A549 (cell line): ENCODE measurements around the gene ATG4B. TPM values are rescaled to one million over a fixed set of nuclear protein-coding genes. Genes with fewer than 3 reads are reported as not detected.

Experiments used
- ATAC-seq, 2 experiments: fragments of 200-7000 bp in 1 of 2; fragments of >200 bp in 1 of 2; cut with Nextera tagmentation in 1 of 2; cut with Tn5 transposase in 1 of 2; 3 replicates each; pipeline versions ENCODE4 v1.8.0 to v1.9.1; 2018 to 2020; ENCODE audit warnings: mild to moderate bottlenecking in 1 of 2, moderate library complexity in 1 of 2
- CTCF ChIA-PET: fragments of 300-600 bp; sonication (Branson Sonifier 250); formaldehyde crosslinking; extraction: SDS; loops from one replicate; lab custom pipeline; 2021; ENCODE audit warnings: antibody characterized with exemption, inconsistent platforms; lab: Yijun Ruan, JAX
- POLR2A ChIA-PET: fragments of 350-600 bp; formaldehyde crosslinking; extraction: SDS; loops from one replicate; lab custom pipeline; 2021; ENCODE audit warnings: antibody characterized with exemption, inconsistent platforms; lab: Yijun Ruan, JAX
- DNase-seq, 2 experiments: peaks; one replicate each; pipeline versions ENCODE4 v3.0.0 to v3.0.0-alpha.2; 2011 to 2016; ENCODE audit warnings: low read depth in 1 of 2, low spot score in 1 of 2
- FAIRE-seq: peaks from 2 replicates; lab custom pipeline; 2011; peaks lifted over from hg19 to GRCh38; lab: Jason Lieb, UNC
- H3K27ac ChIP-seq, 2 experiments: fragments of >200 bp; sonication (Bioruptor Twin); formaldehyde crosslinking; 3 replicates each; pipeline ENCODE4 v1.5.1; 2016 to 2017
- H3K4me1 ChIP-seq: fragments of >200 bp; sonication (Bioruptor Twin); formaldehyde crosslinking; 3 replicates; pipeline ENCODE4 v1.6.1; 2016
- H3K4me2 ChIP-seq: fragments of >200 bp; sonication (Bioruptor Twin); formaldehyde crosslinking; 3 replicates; pipeline ENCODE4 v1.6.1; 2016
- H3K4me3 ChIP-seq: fragments of >200 bp; sonication (Bioruptor Twin); formaldehyde crosslinking; 3 replicates; pipeline ENCODE4 v1.5.1; 2016
- H3K9me3 ChIP-seq: fragments of >200 bp; sonication (Bioruptor Twin); formaldehyde crosslinking; 3 replicates; pipeline ENCODE4 v1.6.1; 2016
- ATOH8 ChIP-seq: fragments of 250-450 bp; sonication (Bioruptor Pico); IDR thresholded peaks from 2 replicates; pipeline ENCODE4 v1.5.0; 2020; ENCODE audit warnings: low read depth, mild to moderate bottlenecking, moderate library complexity
- BCL3 ChIP-seq: fragments of >200 bp; sonication (Bioruptor Twin); formaldehyde crosslinking; IDR thresholded peaks from 3 replicates; pipeline ENCODE4 v1.6.1; 2016
- BHLHE40 ChIP-seq: IDR thresholded peaks from 2 replicates; pipeline ENCODE4 v1.6.1; 2012; ENCODE audit warnings: low read depth, low read length, inconsistent platforms
- CHD2 ChIP-seq: fragments of 150-350 bp; IDR thresholded peaks from 2 replicates; pipeline ENCODE4 v1.6.1; 2014; ENCODE audit warnings: low read length; ENCODE audit not compliant: partially characterized antibody
- CHD4 ChIP-seq: fragments of 200-600 bp; sonication (generic); IDR thresholded peaks from 2 replicates; pipeline ENCODE4 v1.6.1; 2016; ENCODE audit warnings: antibody characterized with exemption, mild to moderate bottlenecking, borderline replicate concordance
- ELK1 ChIP-seq: fragments of 150-350 bp; IDR thresholded peaks from 2 replicates; pipeline ENCODE4 v1.6.1; 2014; ENCODE audit warnings: low read depth, mild to moderate bottlenecking, low read length
- EP300 ChIP-seq, 2 experiments: fragments of >200 bp; sonication (Bioruptor Twin); formaldehyde crosslinking; IDR thresholded peaks; 2 replicates in 1 of 2; 3 replicates in 1 of 2; pipeline ENCODE4 v1.6.1; 2016 to 2017
- ESRRA ChIP-seq: fragments of 150-350 bp; IDR thresholded peaks from 2 replicates; pipeline ENCODE4 v1.6.1; 2014; ENCODE audit warnings: mild to moderate bottlenecking, low read length, borderline replicate concordance
- FOXS1 ChIP-seq: fragments of 250-450 bp; sonication (Bioruptor Pico); IDR thresholded peaks from 2 replicates; pipeline ENCODE4 v1.5.0; 2020; ENCODE audit warnings: mild to moderate bottlenecking, moderate library complexity
- GATA3 ChIP-seq: IDR thresholded peaks from 2 replicates; pipeline ENCODE4 v1.6.1; 2012; ENCODE audit warnings: borderline replicate concordance
- HDAC2 ChIP-seq: fragments of 200-600 bp; sonication (generic); IDR thresholded peaks from 2 replicates; pipeline ENCODE4 v1.6.1; 2016
- HES2 ChIP-seq: fragments of >200 bp; sonication (Bioruptor Twin); formaldehyde crosslinking; IDR thresholded peaks from 2 replicates; pipeline ENCODE4 v1.6.1; 2016
- HEYL ChIP-seq: fragments of 250-450 bp; sonication (Bioruptor Pico); IDR thresholded peaks from 2 replicates; pipeline ENCODE4 v1.8.0; 2021; ENCODE audit warnings: mild to moderate bottlenecking, moderate library complexity
- HOXA7 ChIP-seq: fragments of 250-450 bp; sonication (Bioruptor Pico); IDR thresholded peaks from 2 replicates; pipeline ENCODE4 v1.5.0; 2020; ENCODE audit warnings: mild to moderate bottlenecking, moderate library complexity
- MAZ ChIP-seq: fragments of 150-350 bp; IDR thresholded peaks from 2 replicates; pipeline ENCODE4 v1.6.1; 2014; ENCODE audit warnings: antibody characterized with exemption, low read depth, low read length, borderline replicate concordance
- MYC ChIP-seq: IDR thresholded peaks from 2 replicates; pipeline ENCODE4 v1.6.1; 2012; ENCODE audit warnings: mild to moderate bottlenecking, inconsistent platforms, low read length, improper control_type of control experiment, borderline replicate concordance
- NFE2L2 ChIP-seq: fragments of 150-350 bp; conservative IDR thresholded peaks from 2 replicates; pipeline ENCODE4 v1.6.1; 2014; ENCODE audit warnings: low read length
- NPAS2 ChIP-seq: fragments of 250-450 bp; sonication (Bioruptor Pico); IDR thresholded peaks from 2 replicates; pipeline ENCODE4 v1.8.0; 2022; ENCODE audit warnings: mild to moderate bottlenecking, moderate library complexity, borderline replicate concordance
- PBX3 ChIP-seq: IDR thresholded peaks from 2 replicates; pipeline ENCODE4 v1.6.1; 2012
- PHF8 ChIP-seq: fragments of 200-600 bp; sonication (generic); IDR thresholded peaks from 2 replicates; pipeline ENCODE4 v1.6.1; 2016; ENCODE audit warnings: low read depth, mild to moderate bottlenecking, antibody characterized with exemption, moderate library complexity, borderline replicate concordance
- POLR2AphosphoS2 ChIP-seq: conservative IDR thresholded peaks from 2 replicates; pipeline ENCODE4 v1.6.1; 2012; ENCODE audit warnings: low read length, improper control_type of control experiment, inconsistent platforms
- RAD21 ChIP-seq, 2 experiments: fragments of >200 bp in 1 of 2; sonication (Bioruptor Twin) in 1 of 2; formaldehyde crosslinking in 1 of 2; IDR thresholded peaks in 1 of 2; conservative IDR thresholded peaks in 1 of 2; 2 replicates in 1 of 2; 3 replicates in 1 of 2; pipeline ENCODE4 v1.6.1; 2012 to 2018; ENCODE audit warnings: inconsistent platforms in 1 of 2
- SMC3 ChIP-seq: fragments of >200 bp; sonication (Bioruptor Twin); formaldehyde crosslinking; IDR thresholded peaks from 3 replicates; pipeline ENCODE4 v1.6.1; 2018; ENCODE audit warnings: inconsistent platforms
- USF2 ChIP-seq: fragments of 450-650 bp; IDR thresholded peaks from 2 replicates; pipeline ENCODE4 v1.6.1; 2014; ENCODE audit warnings: antibody characterized with exemption
- ZC3H11A ChIP-seq: fragments of 450-650 bp; IDR thresholded peaks from 2 replicates; pipeline ENCODE4 v1.6.1; 2014; ENCODE audit warnings: antibody characterized with exemption, mild to moderate bottlenecking
- WGBS: methylation state at CpG from one replicate; pipeline ENCODE4 v1.1.6; 2017; ENCODE audit errors: missing lambda C conversion rate; 5-methylcytosine and 5-hydroxymethylcytosine counted together
- polyA plus RNA-seq, 4 experiments: library from polyadenylated mRNA; depleted of rRNA in 3 of 4; stranded (reverse); fragments of >200 nt; fragmentation: RNase III in 1 of 4; extraction: RNeasy Plus Mini Kit Qiagen cat#74134 plus additional on column Dnase treatment in 1 of 4; gene quantifications; 2 replicates in 3 of 4; 3 replicates in 1 of 4; pipeline ENCODE4 v1.2.3, GENCODE V29; 2011 to 2017

The ATG4B gene
- polyA plus RNA-seq, 2 of the 4 experiments (the other 2 are of a cell fraction), result 70.3 to 75.2 TPM

- TF ChIP-seq HEYL (CRISPR knock-in tag) (no peak), HDAC2 (no peak), BHLHE40 (no peak)
- ChIA-PET POLR2A (no interaction called here), CTCF (interaction anchor here (1.0 kb wide), 1 partner anchor 19 kb away, joined by 3 read pairs; no protein-coding TSS in a partner anchor)
- Histone ChIP-seq H3K4me3 (no peak overlapping the region), H3K4me2 (no peak overlapping the region), H3K9me3 (no peaks in the 10 kb centered on the region), H3K27ac (no peak overlapping the region), H3K4me1 (no peaks in the 10 kb centered on the region; the same call in 2 of the 3 replicates)
- 88% methylated on average over 10 of the region's 15 CpGs for WGBS
- no peak for DNase-seq
- peak in 1 of 2 experiments; percentile 62; a peak in 3 of 6 replicates for ATAC-seq
- FAIRE-seq, result no peak
Observed at GRCh38 chr2:241617431-241618154, 19.9 kb upstream of the ATG4B start.

- FAIRE-seq, result no peak
- CTCF ChIA-PET, result no interaction called here
Observed at GRCh38 chr2:241618296-241618805, 19.1 kb upstream of the ATG4B start.

GRCh38 chr2:241618829-241619228 lies 18.7 kb upstream of the ATG4B start:
- CTCF ChIA-PET, result no interaction called here

More at GRCh38 chr2:241618296-241618805, 19.1 kb upstream of the ATG4B start:
- Histone ChIP-seq H3K4me2 (no peak overlapping the region), H3K4me1 (no peaks in the 10 kb centered on the region; the same call in 2 of the 3 replicates), H3K27ac (no peak overlapping the region), H3K9me3 (no peaks in the 10 kb centered on the region), H3K4me3 (no peak overlapping the region)
- ATAC-seq (no peak), DNase-seq (no peak)
- WGBS, result 92% methylated on average over 5 of the region's 5 CpGs
- POLR2A ChIA-PET, result no interaction called here
- no peak for TF ChIP-seq NFE2L2
- no peak for TF ChIP-seq FOXS1 (CRISPR knock-in tag)
- TF ChIP-seq HES2, result no peak
- no peak for TF ChIP-seq SMC3
- TF ChIP-seq BHLHE40, result no peak
- TF ChIP-seq MYC, result no peak
- TF ChIP-seq PBX3, result no peak

More at GRCh38 chr2:241618829-241619228, 18.7 kb upstream of the ATG4B start:
- no peak overlapping the region for H3K27ac ChIP-seq
- POLR2A ChIA-PET, result no interaction called here
- WGBS, result 94% methylated on average over 11 of the region's 11 CpGs
- DNase-seq (no peak), FAIRE-seq (no peak), ATAC-seq (no peak)
- H3K4me1 ChIP-seq, result no peaks in the 10 kb centered on the region; the same call in 2 of the 3 replicates
- no peak for TF ChIP-seq ZC3H11A
- no peak for TF ChIP-seq ATOH8 (CRISPR knock-in tag)
- TF ChIP-seq MYC, result no peak
- no peak for TF ChIP-seq ELK1
- no peak for TF ChIP-seq ESRRA
- no peak for TF ChIP-seq MAZ
- TF ChIP-seq HEYL (CRISPR knock-in tag), result no peak
- TF ChIP-seq USF2, result no peak
- no peak for TF ChIP-seq CHD2
- no peak for TF ChIP-seq NPAS2 (CRISPR knock-in tag)
- TF ChIP-seq BHLHE40, result no peak
- no peak for TF ChIP-seq RAD21 (conservative IDR thresholded peaks at IDR 0.05 in 1 of 2, IDR thresholded peaks at IDR 0.05 in 1 of 2)
- no peak for TF ChIP-seq PHF8
- TF ChIP-seq SMC3, result no peak
- no peak for TF ChIP-seq POLR2AphosphoS2
- TF ChIP-seq CHD4, result no peak
- TF ChIP-seq HOXA7 (CRISPR knock-in tag), result no peak
- TF ChIP-seq GATA3, result no peak
- no peak for TF ChIP-seq BCL3
- TF ChIP-seq EP300 (IDR thresholded peaks at IDR 0.05), result no peak
- H3K4me2 ChIP-seq, result no peak overlapping the region
- H3K4me3 ChIP-seq, result no peak overlapping the region
- no peaks in the 10 kb centered on the region for H3K9me3 ChIP-seq
